Neural progenitor cell (in vitro differentiated cells): ENCODE results near the gene GNAT1. TPM values are rescaled to one million over a fixed set of nuclear protein-coding genes. Genes with fewer than 3 reads are reported as not detected.

ENCODE experiments used
- DNase-seq: peaks from one replicate; pipeline ENCODE4 v3.0.0-alpha.2; 2016; ENCODE audit warnings: low spot score
- H2AFZ ChIP-seq: fragments of 200-600 bp; sonication (generic); replicated peaks from 2 replicates; pipeline ENCODE4 v1.6.1; 2016; ENCODE audit warnings: antibody characterized with exemption
- H3F3A ChIP-seq: fragments of 200-600 bp; sonication (generic); 2 replicates; pipeline ENCODE4 v1.6.1; 2016; ENCODE audit warnings: antibody characterized with exemption, low read depth
- H3K27ac ChIP-seq: fragments of 200-600 bp; sonication (generic); 2 replicates; pipeline ENCODE4 v1.5.1; 2016; ENCODE audit warnings: mild to moderate bottlenecking
- H3K27me3 ChIP-seq: fragments of 200-600 bp; sonication (generic); 2 replicates; pipeline ENCODE4 v1.6.1; 2016; ENCODE audit warnings: mild to moderate bottlenecking, moderate library complexity
- H3K36me3 ChIP-seq: fragments of 200-600 bp; sonication (generic); 2 replicates; pipeline ENCODE4 v1.5.1; 2016
- H3K4me1 ChIP-seq: fragments of 200-600 bp; sonication (generic); 2 replicates; pipeline ENCODE4 v1.6.1; 2016; ENCODE audit warnings: mixed run types
- H3K4me2 ChIP-seq: fragments of 200-600 bp; sonication (generic); 2 replicates; pipeline ENCODE4 v1.6.1; 2016
- H3K4me3 ChIP-seq: fragments of 200-600 bp; sonication (generic); 2 replicates; pipeline ENCODE4 v1.5.1; 2016
- H3K79me2 ChIP-seq: fragments of 200-600 bp; sonication (generic); 2 replicates; pipeline ENCODE4 v1.6.1; 2016; ENCODE audit warnings: low read depth
- H3K9ac ChIP-seq: fragments of 200-600 bp; sonication (generic); 2 replicates; pipeline ENCODE4 v1.6.1; 2016
- H3K9me3 ChIP-seq: fragments of 200-600 bp; sonication (generic); 2 replicates; pipeline ENCODE4 v1.5.1; 2016; ENCODE audit warnings: low read depth
- H4K20me1 ChIP-seq: fragments of 200-600 bp; sonication (generic); 2 replicates; pipeline ENCODE4 v1.6.1; 2016; ENCODE audit warnings: low read depth
- H3K27ac Mint-ChIP-seq: 3 replicates; pipeline ENCODE4 v1.8.0; 2021; ENCODE audit warnings: mixed read lengths
- H3K27me3 Mint-ChIP-seq: 2 replicates; pipeline ENCODE4 v1.8.0; 2022; ENCODE audit warnings: low read depth, mild to moderate bottlenecking, inconsistent platforms, moderate library complexity, mixed read lengths; ENCODE audit not compliant: insufficient read depth
- H3K36me3 Mint-ChIP-seq: 3 replicates; pipeline ENCODE4 v1.8.0; 2021; ENCODE audit warnings: mixed read lengths
- H3K4me1 Mint-ChIP-seq: 3 replicates; pipeline ENCODE4 v1.8.0; 2021; ENCODE audit warnings: mixed read lengths
- H3K4me3 Mint-ChIP-seq: 3 replicates; pipeline ENCODE4 v1.8.0; 2021; ENCODE audit warnings: mild to moderate bottlenecking, moderate library complexity, mixed read lengths
- H3K9me3 Mint-ChIP-seq: 3 replicates; pipeline ENCODE4 v1.8.0; 2020; ENCODE audit warnings: mixed read lengths
- EZH2 ChIP-seq: fragments of 200-600 bp; sonication (generic); IDR thresholded peaks from 2 replicates; pipeline ENCODE4 v1.6.1; 2017; ENCODE audit warnings: antibody characterized with exemption, mild to moderate bottlenecking, moderate library complexity
- EZH2phosphoT487 ChIP-seq: fragments of 200-600 bp; sonication (generic); IDR thresholded peaks from 2 replicates; pipeline ENCODE4 v1.6.1; 2017; ENCODE audit warnings: antibody characterized with exemption
- total RNA-seq: library from RNA; depleted of rRNA; stranded (reverse); fragments of >200 nt; gene quantifications from 2 replicates; pipeline ENCODE4 v1.2.3, GENCODE V29; 2015; ENCODE audit warnings: low replicate concordance
- TF ChIP-seq, protein P1 (sequence below): fragments of 200-600 bp; sonication (generic); IDR thresholded peaks from 2 replicates; pipeline ENCODE4 v1.5.1; 2017; ENCODE audit warnings: antibody characterized with exemption, mild to moderate bottlenecking

Gene GNAT1
- total RNA-seq, 1 donor from 2014 or later: not detected

DNA sequence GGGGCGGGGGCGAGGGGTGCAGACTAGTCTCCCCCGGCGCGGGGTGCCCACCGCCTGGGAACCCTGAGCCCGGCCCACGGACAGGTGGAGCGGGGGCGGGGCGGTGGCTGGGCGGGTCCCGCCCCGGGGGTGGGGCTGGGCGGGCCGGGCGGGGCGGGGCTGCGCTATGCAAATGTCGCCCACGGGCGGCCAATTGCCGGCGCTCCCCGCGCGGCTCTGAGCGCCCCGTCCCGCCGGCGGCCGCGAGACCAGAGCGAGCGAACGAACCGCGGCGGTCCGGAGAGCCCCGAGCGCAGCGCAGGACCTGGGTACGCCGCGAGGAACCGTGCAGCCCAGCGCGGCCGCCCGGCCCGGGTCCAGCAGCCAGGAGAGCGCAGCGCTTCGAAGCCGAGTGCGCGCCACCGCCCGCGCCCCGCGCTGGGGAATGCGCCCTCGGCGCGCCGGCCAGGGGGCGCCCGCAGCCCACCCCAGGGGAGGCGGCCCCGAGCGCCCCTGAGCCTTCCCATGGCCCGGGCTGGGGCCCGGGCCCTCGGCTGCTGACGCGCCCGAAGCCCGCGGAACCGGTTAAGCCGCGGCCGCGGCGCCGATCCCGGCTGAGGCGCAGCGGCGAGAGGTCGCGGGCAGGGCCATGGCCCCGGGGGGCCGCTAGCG is 36.4 kb upstream of the GNAT1 start, which contains the start of gene SEMA3F:
SEMA3F (plus strand) TSS at position 485 of the 651 bp plus-strand sequence. CDS start 4,299 bp downstream, outside the sequence.
- Histone ChIP-seq H3K4me2 (peak within 1 kb of the TSS; percentile 94), H3K9ac (no peak within 1 kb of the TSS), H3K79me2 (peaks cover 35% of the 10 kb centered on the region), H2AFZ (no peak within 1 kb of the TSS), H4K20me1 (peaks cover 45% of the 10 kb centered on the region), H3K36me3 (no peaks in the 10 kb centered on the region), H3F3A (peaks cover 14% of the 10 kb centered on the region), H3K4me1 (peaks cover 48% of the 10 kb centered on the region), H3K9me3 (no peaks in the 10 kb centered on the region), H3K27ac (no peak within 1 kb of the TSS), H3K27me3 (peaks cover 37% of the 10 kb centered on the region), H3K4me3 (peak within 1 kb of the TSS; percentile 94)
- Mint-ChIP-seq H3K9me3 (peaks cover 7% of the 10 kb centered on the region), H3K4me1 (peaks cover 52% of the 10 kb centered on the region), H3K36me3 (no peaks in the 10 kb centered on the region), H3K4me3 (peak within 1 kb of the TSS; percentile 97), H3K27ac (peak within 1 kb of the TSS; percentile 76), H3K27me3 (peaks cover 27% of the 10 kb centered on the region)
- TF ChIP-seq, protein P1, sequence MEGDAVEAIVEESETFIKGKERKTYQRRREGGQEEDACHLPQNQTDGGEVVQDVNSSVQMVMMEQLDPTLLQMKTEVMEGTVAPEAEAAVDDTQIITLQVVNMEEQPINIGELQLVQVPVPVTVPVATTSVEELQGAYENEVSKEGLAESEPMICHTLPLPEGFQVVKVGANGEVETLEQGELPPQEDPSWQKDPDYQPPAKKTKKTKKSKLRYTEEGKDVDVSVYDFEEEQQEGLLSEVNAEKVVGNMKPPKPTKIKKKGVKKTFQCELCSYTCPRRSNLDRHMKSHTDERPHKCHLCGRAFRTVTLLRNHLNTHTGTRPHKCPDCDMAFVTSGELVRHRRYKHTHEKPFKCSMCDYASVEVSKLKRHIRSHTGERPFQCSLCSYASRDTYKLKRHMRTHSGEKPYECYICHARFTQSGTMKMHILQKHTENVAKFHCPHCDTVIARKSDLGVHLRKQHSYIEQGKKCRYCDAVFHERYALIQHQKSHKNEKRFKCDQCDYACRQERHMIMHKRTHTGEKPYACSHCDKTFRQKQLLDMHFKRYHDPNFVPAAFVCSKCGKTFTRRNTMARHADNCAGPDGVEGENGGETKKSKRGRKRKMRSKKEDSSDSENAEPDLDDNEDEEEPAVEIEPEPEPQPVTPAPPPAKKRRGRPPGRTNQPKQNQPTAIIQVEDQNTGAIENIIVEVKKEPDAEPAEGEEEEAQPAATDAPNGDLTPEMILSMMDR: peak; percentile 32
- TF ChIP-seq EZH2phosphoT487: no peak
- DNase-seq: peak; percentile 93

DNA sequence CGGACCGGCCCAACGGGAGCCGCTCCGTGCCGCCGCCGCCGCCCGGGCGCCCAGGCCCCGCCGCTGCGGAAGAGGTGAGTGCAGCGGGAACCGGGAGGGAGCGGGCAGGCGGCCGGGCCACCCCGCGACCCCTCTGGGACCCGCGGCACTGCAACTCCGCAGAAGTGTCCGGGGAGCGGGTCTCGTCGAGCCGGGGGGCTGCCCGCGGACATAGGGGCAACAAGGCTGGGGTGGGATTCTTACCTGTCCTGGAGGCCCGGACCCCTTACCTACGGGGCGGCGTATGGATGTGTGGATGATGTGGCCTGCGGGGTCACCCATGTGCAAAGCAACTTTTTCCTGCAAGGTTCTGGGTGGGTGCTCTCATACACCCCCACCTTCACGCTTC is 35.9 kb upstream of the GNAT1 start:
- peaks cover 37% of the 10 kb centered on the region for H3K27me3 ChIP-seq
- peaks cover 50% of the 10 kb centered on the region for H4K20me1 ChIP-seq
- Mint-ChIP-seq H3K27ac (peak overlapping the region; percentile 74), H3K27me3 (peaks cover 26% of the 10 kb centered on the region), H3K4me3 (peak overlapping the region; percentile 97), H3K36me3 (no peaks in the 10 kb centered on the region), H3K9me3 (peaks cover 7% of the 10 kb centered on the region), H3K4me1 (peaks cover 49% of the 10 kb centered on the region)
- peaks cover 10% of the 10 kb centered on the region for H3F3A ChIP-seq
- no peak overlapping the region for H3K9ac ChIP-seq
- TF ChIP-seq EZH2: no peak
- TF ChIP-seq, protein P1: no peak
- no peak for TF ChIP-seq EZH2phosphoT487
- peaks cover 47% of the 10 kb centered on the region for H3K4me1 ChIP-seq
- no peaks in the 10 kb centered on the region for H3K9me3 ChIP-seq
- no peak for DNase-seq
- no peak overlapping the region for H2AFZ ChIP-seq
- no peaks in the 10 kb centered on the region for H3K36me3 ChIP-seq
- H3K4me2 ChIP-seq: peak overlapping the region; percentile 94
- H3K27ac ChIP-seq: no peak overlapping the region
- H3K79me2 ChIP-seq: peaks cover 35% of the 10 kb centered on the region
- H3K4me3 ChIP-seq: peak overlapping the region; percentile 94

DNA sequence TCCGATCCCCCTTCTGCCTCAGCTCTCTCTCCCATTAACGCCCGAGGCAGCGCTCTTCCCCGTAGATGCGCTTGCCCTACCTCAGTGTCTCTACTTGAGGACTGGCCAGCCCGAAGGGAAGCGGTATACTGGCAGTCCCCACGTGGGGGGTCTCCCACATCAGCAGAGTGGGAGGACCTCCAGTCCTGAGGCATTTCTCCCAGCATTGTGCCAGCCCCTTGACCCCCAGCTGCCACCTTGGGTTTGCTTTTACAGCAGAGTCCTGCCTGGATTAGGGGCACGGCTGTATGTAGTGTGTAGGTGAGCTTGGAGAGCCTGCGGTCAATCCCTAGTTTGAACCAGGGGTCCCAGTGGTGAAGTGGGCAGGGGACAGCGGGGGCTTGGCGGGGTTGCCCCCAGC is 35.5 kb upstream of the GNAT1 start:
- Histone ChIP-seq H3K4me1 (peaks cover 47% of the 10 kb centered on the region), H3K27me3 (peaks cover 37% of the 10 kb centered on the region), H3K9ac (no peak overlapping the region), H3K36me3 (no peaks in the 10 kb centered on the region), H4K20me1 (peaks cover 54% of the 10 kb centered on the region), H3K79me2 (peaks cover 35% of the 10 kb centered on the region), H2AFZ (no peak overlapping the region), H3K4me2 (peak overlapping the region; percentile 94), H3F3A (peaks cover 6% of the 10 kb centered on the region), H3K9me3 (no peaks in the 10 kb centered on the region), H3K4me3 (peak overlapping the region; percentile 94), H3K27ac (no peak overlapping the region)
- Mint-ChIP-seq H3K27me3 (peaks cover 26% of the 10 kb centered on the region), H3K4me1 (peaks cover 47% of the 10 kb centered on the region), H3K27ac (peak overlapping the region; percentile 74), H3K4me3 (peak overlapping the region; percentile 97), H3K9me3 (peaks cover 7% of the 10 kb centered on the region), H3K36me3 (no peaks in the 10 kb centered on the region)
- DNase-seq: peak; percentile 72
- TF ChIP-seq, protein P1: no peak
- TF ChIP-seq EZH2phosphoT487 (no peak), EZH2 (no peak)
